MM.1S (cell line): ENCODE data around the gene SPATA31C2.

Experiments
- DNase-seq: peaks from one replicate; pipeline ENCODE4 v3.0.0-alpha.2; 2015
- H2AFZ ChIP-seq: fragments of 300-600 bp; sonication (generic); 2 replicates; pipeline ENCODE4 v1.6.0; 2016; ENCODE audit warnings: antibody characterized with exemption, low read length
- H3F3A ChIP-seq: fragments of 300-600 bp; sonication (generic); 2 replicates; pipeline ENCODE4 v1.6.1; 2016; ENCODE audit warnings: mild to moderate bottlenecking, antibody characterized with exemption, low read length, moderate library complexity, mixed read lengths; ENCODE audit not compliant: insufficient read depth
- H3K27ac ChIP-seq: fragments of 300-600 bp; sonication (generic); 2 replicates; pipeline ENCODE4 v1.5.1; 2016; ENCODE audit warnings: mild to moderate bottlenecking, low read length
- H3K27me3 ChIP-seq: fragments of 300-600 bp; sonication (generic); replicated peaks from 2 replicates; pipeline ENCODE4 v1.6.0; 2016; ENCODE audit warnings: low read length; ENCODE audit not compliant: insufficient read depth
- H3K36me3 ChIP-seq: fragments of 300-600 bp; sonication (generic); replicated peaks from 2 replicates; pipeline ENCODE4 v1.6.1; 2016; ENCODE audit warnings: mild to moderate bottlenecking, low read length, mixed read lengths; ENCODE audit not compliant: insufficient read depth
- H3K4me1 ChIP-seq: fragments of 300-600 bp; sonication (generic); 2 replicates; pipeline ENCODE4 v1.6.1; 2016; ENCODE audit warnings: low read length, mixed read lengths
- H3K4me2 ChIP-seq: fragments of 300-600 bp; sonication (generic); 2 replicates; pipeline ENCODE4 v1.6.0; 2016; ENCODE audit warnings: low read depth, low read length
- H3K4me3 ChIP-seq: fragments of 300-600 bp; sonication (generic); 2 replicates; pipeline ENCODE4 v1.5.1; 2016; ENCODE audit warnings: low read length, mixed read lengths
- H3K79me2 ChIP-seq: fragments of 300-600 bp; sonication (generic); 2 replicates; pipeline ENCODE4 v1.6.1; 2016; ENCODE audit warnings: mixed run types, low read length, mixed read lengths
- H3K9ac ChIP-seq: fragments of 300-600 bp; sonication (generic); 2 replicates; pipeline ENCODE4 v1.6.1; 2016; ENCODE audit warnings: low read length, mixed read lengths
- H3K9me2 ChIP-seq: fragments of 300-600 bp; sonication (generic); replicated peaks from 2 replicates; pipeline ENCODE4 v1.6.1; 2016; ENCODE audit warnings: mild to moderate bottlenecking, low read length, mixed read lengths; ENCODE audit not compliant: insufficient read depth
- H3K9me3 ChIP-seq: fragments of 300-600 bp; sonication (generic); replicated peaks from 2 replicates; pipeline ENCODE4 v1.6.1; 2016; ENCODE audit warnings: mild to moderate bottlenecking, low read length, mixed read lengths; ENCODE audit not compliant: insufficient read depth
- H4K20me1 ChIP-seq: fragments of 300-600 bp; sonication (generic); 2 replicates; pipeline ENCODE4 v1.6.1; 2016; ENCODE audit warnings: mild to moderate bottlenecking, low read length, moderate library complexity, mixed read lengths; ENCODE audit not compliant: insufficient read depth
- CTCF ChIP-seq: fragments of 300-600 bp; sonication (generic); IDR thresholded peaks from 2 replicates; pipeline ENCODE4 v1.5.1; 2016; ENCODE audit warnings: antibody characterized with exemption, low read length, mixed read lengths
- EZH2 ChIP-seq: fragments of 300-600 bp; sonication (generic); optimal IDR thresholded peaks from 2 replicates; pipeline ENCODE3; 2017; ENCODE audit warnings: low read depth, mild to moderate bottlenecking, antibody characterized with exemption, low read length, mixed read lengths
- EZH2phosphoT487 ChIP-seq: fragments of 300-600 bp; sonication (generic); IDR thresholded peaks from 2 replicates; pipeline ENCODE4 v1.6.1; 2018; ENCODE audit warnings: antibody characterized with exemption, low read length

The SPATA31C2 gene

DNA sequence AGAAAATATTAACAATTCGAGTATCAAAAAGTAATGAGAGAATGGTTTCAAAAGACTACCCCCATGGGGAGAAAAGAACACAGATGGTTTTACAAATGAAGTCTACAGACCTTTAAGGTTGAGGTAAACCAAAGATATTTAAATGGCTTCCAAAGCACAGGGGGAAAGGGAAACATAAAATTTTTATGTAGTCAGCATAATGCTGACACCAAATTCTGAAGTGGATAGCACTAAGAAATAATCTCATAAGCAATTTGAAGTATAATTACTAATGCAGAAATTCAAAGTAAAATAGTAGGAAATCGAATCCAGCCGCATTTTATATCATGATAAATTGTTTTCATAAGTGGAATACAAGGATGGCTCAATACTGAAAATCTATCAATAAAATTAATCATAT, 30.3 kb upstream of the SPATA31C2 start:
- H3K9me2 ChIP-seq: no peaks in the 10 kb centered on the region

DNA sequence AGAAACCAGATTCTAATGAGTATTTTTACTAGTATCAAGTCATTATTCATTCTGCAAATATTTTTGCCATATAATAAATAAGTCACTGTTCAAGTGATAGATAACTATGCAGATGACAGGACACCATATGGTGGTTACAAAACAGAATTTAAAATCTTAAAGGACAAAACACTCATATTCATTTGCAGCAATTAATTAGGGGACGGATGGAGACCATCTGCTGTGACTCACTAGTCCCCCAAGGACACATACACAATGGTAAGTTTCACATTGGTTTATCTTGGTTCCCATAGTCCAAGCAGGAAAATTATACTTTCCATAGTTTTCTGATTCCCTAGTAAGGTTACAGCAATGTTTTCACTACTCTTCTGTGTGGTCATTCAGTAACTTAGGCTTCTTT, 28.4 kb upstream of the SPATA31C2 start:
- TF ChIP-seq EZH2 (no peak), EZH2phosphoT487 (no peak), CTCF (no peak)
- no peaks in the 10 kb centered on the region for H4K20me1 ChIP-seq
- H3F3A ChIP-seq: no peaks in the 10 kb centered on the region
- H2AFZ ChIP-seq: no peak overlapping the region
- no peak overlapping the region for H3K9ac ChIP-seq
- H3K4me3 ChIP-seq: no peak overlapping the region
- H3K27ac ChIP-seq: no peak overlapping the region
- H3K9me2 ChIP-seq: no peaks in the 10 kb centered on the region
- no peaks in the 10 kb centered on the region for H3K4me1 ChIP-seq
- no peaks in the 10 kb centered on the region for H3K79me2 ChIP-seq
- no peaks in the 10 kb centered on the region for H3K9me3 ChIP-seq
- no peaks in the 10 kb centered on the region for H3K36me3 ChIP-seq
- no peak overlapping the region for H3K4me2 ChIP-seq
- no peak for DNase-seq
- no peaks in the 10 kb centered on the region for H3K27me3 ChIP-seq

More for the DNA sequence above, 30.3 kb upstream of the SPATA31C2 start:
- TF ChIP-seq EZH2: no peak
- no peak for TF ChIP-seq EZH2phosphoT487
- TF ChIP-seq CTCF: no peak
- no peak overlapping the region for H3K27ac ChIP-seq
- no peaks in the 10 kb centered on the region for H3F3A ChIP-seq
- no peaks in the 10 kb centered on the region for H3K79me2 ChIP-seq
- no peak overlapping the region for H2AFZ ChIP-seq
- H3K4me2 ChIP-seq: no peak overlapping the region
- H3K36me3 ChIP-seq: no peaks in the 10 kb centered on the region
- H3K4me3 ChIP-seq: no peak overlapping the region
- no peak for DNase-seq
- H3K9me3 ChIP-seq: no peaks in the 10 kb centered on the region
- H3K4me1 ChIP-seq: no peaks in the 10 kb centered on the region
- no peaks in the 10 kb centered on the region for H3K27me3 ChIP-seq
- no peak overlapping the region for H3K9ac ChIP-seq
- no peaks in the 10 kb centered on the region for H4K20me1 ChIP-seq

- no peaks in the 10 kb centered on the region for H3K36me3 ChIP-seq
- no peaks in the 10 kb centered on the region for H3K27me3 ChIP-seq
- no peak overlapping the region for H3K9ac ChIP-seq
- H3K4me1 ChIP-seq: no peaks in the 10 kb centered on the region
- H3K9me3 ChIP-seq: no peaks in the 10 kb centered on the region
- no peak overlapping the region for H3K4me3 ChIP-seq
- H3K4me2 ChIP-seq: no peak overlapping the region
- H3K79me2 ChIP-seq: no peaks in the 10 kb centered on the region
- H4K20me1 ChIP-seq: no peaks in the 10 kb centered on the region
- TF ChIP-seq EZH2phosphoT487: no peak
- no peak for TF ChIP-seq EZH2
- TF ChIP-seq CTCF: no peak
- no peak for DNase-seq
- no peaks in the 10 kb centered on the region for H3F3A ChIP-seq
- no peaks in the 10 kb centered on the region for H3K9me2 ChIP-seq
- H3K27ac ChIP-seq: no peak overlapping the region
- H2AFZ ChIP-seq: no peak overlapping the region
Measured at GRCh38 chr9:88164850-88165249, 26.6 kb upstream of the SPATA31C2 start.

DNA sequence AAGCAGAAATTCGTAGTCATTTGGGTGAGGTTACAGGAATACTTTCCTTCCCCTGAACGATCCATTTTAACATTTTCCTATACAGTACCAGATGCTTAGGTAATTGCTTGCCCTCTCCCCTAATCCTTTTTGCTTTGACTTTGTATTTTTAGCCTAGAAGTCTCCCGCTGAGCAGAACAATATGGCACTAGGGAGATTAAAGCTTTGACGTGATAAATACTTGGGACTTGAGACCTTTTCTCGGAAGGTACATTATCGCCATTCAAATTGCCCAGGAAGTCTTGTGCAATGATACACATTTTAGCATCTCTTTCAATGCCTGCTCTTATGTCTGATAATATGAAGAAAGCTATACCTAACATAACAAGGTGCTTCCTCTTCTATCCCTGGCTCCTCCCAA, 22.9 kb upstream of the SPATA31C2 start:
- H3K27me3 ChIP-seq: no peaks in the 10 kb centered on the region
- H2AFZ ChIP-seq: no peak overlapping the region
- H3K9me2 ChIP-seq: no peaks in the 10 kb centered on the region
- no peak overlapping the region for H3K4me2 ChIP-seq
- no peaks in the 10 kb centered on the region for H3K36me3 ChIP-seq
- H3K4me1 ChIP-seq: no peaks in the 10 kb centered on the region
- H3K79me2 ChIP-seq: no peaks in the 10 kb centered on the region
- TF ChIP-seq EZH2 (no peak), CTCF (no peak)
- H3K4me3 ChIP-seq: no peak overlapping the region
- no peak overlapping the region for H3K9ac ChIP-seq
- H3K9me3 ChIP-seq: no peaks in the 10 kb centered on the region
- no peak for DNase-seq
- H3F3A ChIP-seq: no peaks in the 10 kb centered on the region
- H3K27ac ChIP-seq: no peak overlapping the region
- H4K20me1 ChIP-seq: no peaks in the 10 kb centered on the region
